ENCODE results near the gene CMSS1.

Gene CMSS1

DNA sequence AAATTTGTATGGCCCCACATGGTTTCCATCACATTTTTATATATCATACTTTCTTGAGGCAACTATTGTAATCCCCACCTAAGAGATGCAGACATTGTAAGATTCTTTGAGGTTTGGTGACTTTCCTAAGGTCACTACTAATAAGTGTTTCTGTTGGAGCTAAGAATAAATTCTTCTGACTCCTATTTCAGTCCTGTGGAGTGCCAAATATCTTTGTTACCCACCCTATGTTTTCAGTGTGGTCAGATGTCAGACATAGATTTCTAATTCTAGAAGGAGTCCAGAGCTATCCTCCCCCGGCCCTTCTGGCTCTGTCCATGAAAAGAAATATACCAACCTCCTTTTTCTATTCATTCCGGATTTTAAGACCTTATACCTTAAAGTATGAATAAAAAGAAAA lies 342.9 kb downstream of the CMSS1 start:
- no peak overlapping the region for H3K4me3 ChIP-seq (ENCODE audit: low read depth, low read length)

DNA sequence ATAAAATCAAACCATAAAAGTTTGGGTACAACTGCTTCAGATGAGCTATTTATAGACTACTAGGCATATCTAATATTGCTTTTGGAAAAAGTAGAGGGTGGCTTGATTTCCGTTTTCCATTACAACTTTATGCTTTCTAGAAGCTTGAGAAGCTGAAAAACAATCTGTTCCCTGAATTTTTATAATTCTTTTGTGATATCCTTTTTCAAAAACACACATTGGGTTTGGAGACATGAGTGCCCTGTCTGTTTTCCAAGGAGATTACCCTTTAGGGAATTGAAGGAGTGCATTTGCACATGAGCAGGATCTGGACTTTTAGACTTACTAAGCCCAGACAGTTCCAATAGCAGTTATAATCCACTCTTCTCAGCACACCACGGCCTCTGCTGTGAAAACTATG lies 346.1 kb downstream of the CMSS1 start:
- H3K4me3 ChIP-seq (ENCODE audit: low read depth, low read length), result no peak overlapping the region

- H3K4me3 ChIP-seq (ENCODE audit: low read depth, low read length), result no peak overlapping the region
Measured at GRCh38 chr3:100164743-100165142, 347.1 kb downstream of the CMSS1 start.

GRCh38 chr3:100165926-100166550 lies 348.4 kb downstream of the CMSS1 start:
- no peak overlapping the region for H3K4me3 ChIP-seq (ENCODE audit: low read depth, low read length)

GRCh38 chr3:100169201-100169920 lies 351.7 kb downstream of the CMSS1 start:
- no peak overlapping the region for H3K4me3 ChIP-seq (ENCODE audit: low read depth, low read length)

- no peak overlapping the region for H3K4me3 ChIP-seq (ENCODE audit: low read depth, low read length)
Measured at GRCh38 chr3:100170486-100170885, 352.8 kb downstream of the CMSS1 start.

DNA sequence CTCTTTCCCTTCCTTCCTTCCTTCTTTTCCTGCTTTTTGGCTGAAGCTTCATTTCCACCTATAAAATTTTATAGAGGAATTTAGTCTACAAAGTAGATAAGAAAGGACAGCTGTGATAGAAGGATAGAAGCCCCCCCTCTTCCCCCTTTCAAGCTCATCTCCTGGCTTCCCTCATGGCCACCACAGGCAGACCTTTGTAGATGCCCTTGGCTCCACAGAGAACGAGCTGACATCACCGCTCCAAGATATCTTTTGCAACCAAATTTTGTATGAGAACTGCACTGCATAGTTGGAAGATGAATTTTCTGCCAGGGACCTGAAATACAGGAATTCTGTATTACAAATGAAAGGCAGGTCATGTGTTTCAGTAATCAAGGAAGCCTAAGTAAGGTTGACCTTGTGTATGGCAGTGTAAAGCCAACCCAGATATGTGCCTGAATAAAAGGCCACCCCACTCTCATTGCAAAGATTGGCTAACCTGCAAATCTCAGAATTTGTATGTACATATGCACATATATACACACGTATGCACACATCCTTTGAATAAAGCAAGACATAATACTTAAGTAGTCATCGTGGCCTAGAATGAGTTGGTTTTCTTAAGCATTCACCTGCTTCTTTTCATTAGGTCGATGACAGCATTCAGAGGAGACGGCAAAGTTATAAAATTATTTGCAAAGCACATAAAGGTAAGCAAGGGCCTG lies 353.7 kb downstream of the CMSS1 start:
- H3K4me3 ChIP-seq (ENCODE audit: low read depth, low read length), result no peak overlapping the region

- no peak overlapping the region for H3K4me3 ChIP-seq (ENCODE audit: low read depth, low read length)
Measured at GRCh38 chr3:100173961-100174360, 356.3 kb downstream of the CMSS1 start.

GRCh38 chr3:100175637-100176280 lies 358.1 kb downstream of the CMSS1 start:
- H3K4me3 ChIP-seq (ENCODE audit: low read depth, low read length), result no peak overlapping the region

DNA sequence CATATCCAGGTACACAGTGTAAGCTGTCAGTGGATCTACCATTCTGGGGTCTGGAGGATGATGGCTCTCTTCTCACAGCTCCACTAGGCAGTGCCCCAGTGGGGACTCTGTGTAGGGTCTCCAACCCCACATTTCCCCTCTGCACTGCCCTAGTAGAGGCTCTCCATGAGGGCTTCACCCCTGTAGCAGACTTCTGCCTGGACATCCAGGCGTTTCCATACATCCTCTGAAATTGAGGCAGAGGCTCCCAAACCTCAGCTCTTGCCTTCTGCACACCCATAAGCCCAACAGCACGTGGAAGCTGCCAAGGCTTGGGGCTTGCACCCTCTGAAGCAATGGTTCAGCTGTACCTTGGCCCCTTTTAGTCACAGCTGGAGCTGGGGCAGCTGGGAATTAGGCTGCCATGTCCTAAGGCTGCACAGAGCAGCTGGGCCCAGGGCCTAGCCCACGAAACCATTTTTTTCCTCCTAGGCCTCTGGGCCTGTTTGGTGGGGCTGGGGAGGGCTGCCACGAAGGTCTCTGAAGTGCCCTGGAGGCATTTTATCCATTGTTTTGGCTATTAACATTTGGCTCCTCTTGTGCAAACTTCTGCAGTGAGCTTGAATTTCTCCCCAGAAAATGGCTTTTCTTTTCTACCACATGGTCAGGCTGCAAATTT lies 362.2 kb downstream of the CMSS1 start:
- no peak overlapping the region for H3K4me3 ChIP-seq (ENCODE audit: low read depth, low read length)

- no peak overlapping the region for H3K4me3 ChIP-seq (ENCODE audit: low read depth, low read length)
Measured at GRCh38 chr3:100183608-100184125, 366.0 kb downstream of the CMSS1 start.

DNA sequence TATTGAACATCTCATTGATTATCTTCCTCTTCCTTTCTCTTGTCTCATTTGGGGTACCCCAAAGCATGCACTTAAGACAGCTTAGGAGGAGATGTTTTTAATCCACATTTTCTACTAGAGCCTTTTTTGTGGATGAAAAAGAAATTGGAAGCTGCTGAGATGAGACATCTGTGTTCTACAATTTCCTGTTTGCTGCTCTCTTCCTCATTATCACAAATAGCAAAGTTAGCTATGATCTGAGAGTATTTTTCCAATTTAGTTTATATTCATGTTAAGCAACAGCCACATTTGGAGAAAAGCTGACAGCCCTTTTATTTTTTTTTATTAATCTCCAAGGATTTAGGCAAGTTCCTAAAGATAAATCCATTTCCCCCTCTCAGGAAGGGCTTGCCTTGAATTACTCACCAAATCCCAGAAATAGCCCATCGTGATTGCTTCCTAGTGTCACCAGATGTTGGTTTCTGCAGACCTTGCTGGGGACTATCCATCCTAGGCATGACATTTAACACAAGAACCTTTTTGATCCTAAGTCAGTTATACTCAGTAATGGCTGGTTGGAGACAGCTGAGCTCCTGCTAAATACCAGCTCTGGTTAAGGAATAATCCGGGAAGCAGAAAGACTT lies 367.4 kb downstream of the CMSS1 start:
- H3K4me3 ChIP-seq (ENCODE audit: low read depth, low read length), result no peak overlapping the region

DNA sequence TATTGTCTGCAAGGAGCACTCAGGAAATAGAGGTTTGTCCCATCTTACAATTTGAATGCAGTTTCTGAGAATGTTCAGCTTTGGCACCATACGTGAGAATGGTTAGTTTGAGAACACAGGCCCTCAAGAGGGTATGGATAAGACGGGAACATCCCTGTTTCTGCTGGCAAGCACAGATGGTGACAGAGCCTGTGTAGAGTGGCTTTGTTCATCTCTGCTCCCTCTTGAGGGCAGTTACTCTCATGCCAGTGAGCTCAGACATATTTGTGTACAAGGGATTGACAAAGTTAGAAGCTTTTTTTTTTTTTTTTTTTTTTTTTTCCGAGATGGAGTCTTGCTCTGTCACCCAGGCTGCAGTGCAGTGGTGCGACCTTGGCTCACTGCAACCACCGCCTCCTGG lies 368.2 kb downstream of the CMSS1 start:
- no peak overlapping the region for H3K4me3 ChIP-seq (ENCODE audit: low read depth, low read length)

DNA sequence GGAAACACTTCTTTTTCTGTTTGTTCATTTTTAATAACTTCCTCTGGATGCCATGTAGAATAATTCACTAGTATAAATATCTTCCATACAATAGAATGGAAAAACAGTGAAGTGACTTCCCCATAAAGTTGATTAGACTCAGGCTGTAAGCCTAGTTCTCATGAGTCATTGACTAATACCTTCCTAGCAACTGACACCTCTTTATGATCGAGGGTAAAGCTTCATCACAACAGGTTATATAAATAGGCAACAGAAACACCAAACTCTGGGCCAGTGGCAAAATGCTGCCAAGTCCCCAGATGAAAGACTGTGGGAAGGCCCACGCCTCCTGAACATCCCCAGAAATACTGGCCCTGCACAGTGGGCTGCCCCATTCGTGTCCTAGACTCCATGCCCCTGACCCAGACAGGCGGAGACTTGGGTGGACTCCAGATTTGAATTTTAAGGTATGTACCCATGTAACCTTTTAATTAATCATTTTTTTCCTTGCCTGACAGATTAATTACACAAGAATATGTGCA lies 371.8 kb downstream of the CMSS1 start:
- H3K4me3 ChIP-seq (ENCODE audit: low read depth, low read length), result no peak overlapping the region

DNA sequence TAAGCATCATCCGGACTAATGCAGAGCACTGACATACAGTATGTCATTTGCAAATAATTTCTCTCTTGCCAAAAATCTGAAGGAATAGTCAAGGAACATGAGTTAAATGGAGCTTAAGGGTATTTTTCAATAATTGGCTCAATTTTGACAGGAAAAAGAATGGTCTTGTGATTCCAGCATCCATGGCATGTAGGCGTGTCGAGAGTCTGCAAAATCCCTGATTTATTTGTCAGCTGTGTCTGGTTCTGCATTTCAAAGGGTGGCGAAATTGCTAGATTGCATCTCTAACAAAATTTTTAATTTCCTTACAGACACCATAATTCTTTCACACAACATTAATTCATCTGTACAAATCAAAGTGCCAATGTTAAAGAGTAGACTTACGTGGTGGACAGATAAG lies 377.7 kb downstream of the CMSS1 start:
- no peak overlapping the region for H3K4me3 ChIP-seq (ENCODE audit: low read depth, low read length)

DNA sequence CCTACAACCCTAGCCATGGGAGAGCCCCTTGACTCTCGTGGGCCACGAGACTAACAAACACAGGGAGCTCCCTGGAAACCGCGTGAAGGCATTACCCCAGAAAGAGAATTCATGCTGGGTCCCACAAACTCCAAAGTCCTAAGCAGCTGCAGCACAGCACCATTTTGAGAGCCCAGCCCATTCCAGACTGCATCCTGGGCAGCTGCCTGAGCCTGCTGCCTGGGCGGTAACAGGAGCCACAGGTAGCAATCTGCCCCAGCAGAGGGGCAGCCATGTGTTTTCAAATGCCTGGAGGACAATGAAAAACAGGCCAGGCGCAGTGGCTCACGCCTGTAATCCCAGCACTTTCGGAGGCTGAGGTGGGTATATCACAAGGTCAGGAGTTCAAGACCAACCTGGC lies 380.2 kb downstream of the CMSS1 start:
- no peak overlapping the region for H3K4me3 ChIP-seq (ENCODE audit: low read depth, low read length)

DNA sequence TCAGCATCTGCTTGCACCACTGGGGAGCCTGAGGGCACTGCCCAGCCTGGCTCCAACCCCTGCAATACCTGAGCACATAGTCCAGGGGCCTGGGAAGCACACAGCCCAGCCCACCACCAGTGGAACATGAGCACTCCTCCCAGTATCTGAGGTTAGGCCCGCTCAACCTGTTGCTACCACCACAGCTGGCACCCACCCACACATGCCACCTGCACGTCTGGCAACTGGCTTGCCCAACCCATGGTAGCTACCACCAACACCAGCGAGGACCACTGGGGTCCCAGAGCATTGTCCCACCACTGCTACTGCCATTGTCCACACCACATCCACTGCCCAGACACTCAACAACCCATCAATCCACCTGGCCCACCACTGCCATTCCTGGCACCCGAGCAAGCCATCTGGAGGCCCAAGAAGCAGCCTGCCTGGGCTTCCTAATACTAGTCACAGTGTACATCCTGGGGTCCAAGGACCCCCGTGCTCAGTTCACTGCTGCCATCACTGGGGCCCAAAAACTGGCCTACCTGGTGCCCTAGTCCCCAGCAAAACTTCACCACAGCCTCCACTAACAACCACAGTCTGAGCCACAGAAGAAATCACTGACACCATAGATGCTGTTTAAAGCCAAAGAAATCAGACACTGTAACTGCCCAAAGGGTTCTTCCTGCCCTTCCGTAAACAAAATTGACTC lies 381.1 kb downstream of the CMSS1 start:
- no peak overlapping the region for H3K4me3 ChIP-seq (ENCODE audit: low read depth, low read length)

DNA sequence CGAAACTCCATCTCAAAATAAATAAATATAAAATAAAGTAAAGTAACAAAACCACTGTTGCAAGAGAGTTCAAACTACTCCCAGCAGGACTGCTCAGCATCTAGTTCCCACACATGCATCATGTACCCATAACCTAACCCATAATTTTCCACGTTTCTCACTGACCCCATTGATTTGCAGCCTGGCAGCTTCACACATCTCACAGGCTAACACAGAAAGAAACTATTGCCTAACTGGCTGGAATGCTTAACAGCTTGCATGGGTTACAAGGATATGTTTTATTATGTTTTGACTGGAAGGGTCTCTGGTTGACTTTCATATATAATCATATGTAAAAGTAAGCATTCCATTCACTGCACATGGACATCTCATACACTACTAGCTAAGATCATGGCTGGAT lies 387.5 kb downstream of the CMSS1 start:
- no peak overlapping the region for H3K4me3 ChIP-seq (ENCODE audit: low read depth, low read length)

DNA sequence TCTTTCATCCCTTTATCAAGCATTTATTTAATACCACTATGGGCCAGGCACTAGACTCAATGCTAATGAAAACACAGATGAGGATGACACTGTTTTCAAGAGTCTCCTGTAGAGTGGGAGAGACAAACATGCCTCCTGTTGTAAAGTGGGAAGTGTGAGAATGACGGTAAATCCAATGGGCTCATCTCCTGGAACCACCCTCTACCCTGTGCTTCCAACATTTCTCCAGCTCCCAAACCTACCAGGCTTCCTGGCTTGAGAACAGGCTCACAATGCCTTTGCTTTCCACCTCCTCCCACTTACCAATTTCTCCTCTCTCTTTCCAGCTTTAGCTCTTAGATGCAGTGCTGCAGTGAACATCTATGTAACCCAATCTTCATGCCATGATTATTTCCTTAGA lies 389.0 kb downstream of the CMSS1 start:
- no peak overlapping the region for H3K4me3 ChIP-seq (ENCODE audit: low read depth, low read length)

DNA sequence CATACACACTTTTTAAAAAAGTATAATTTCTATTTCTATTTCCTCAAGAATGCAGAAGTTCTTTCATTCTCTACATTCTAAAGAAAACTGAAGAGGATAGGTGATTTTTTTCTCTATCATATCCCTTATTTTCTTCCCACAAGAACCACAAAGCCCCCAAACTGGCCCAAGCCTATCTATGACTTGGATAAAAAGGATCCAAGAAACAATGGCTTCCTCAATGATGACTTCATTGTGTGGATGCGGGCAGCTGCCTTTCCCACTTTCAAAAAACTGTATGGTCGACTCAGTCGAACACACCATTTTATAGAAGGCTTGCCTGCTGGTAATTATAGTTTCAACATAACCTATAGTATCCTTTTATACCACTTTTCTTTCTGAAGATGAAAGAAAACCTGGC lies 390.2 kb downstream of the CMSS1 start:
- no peak overlapping the region for H3K4me3 ChIP-seq (ENCODE audit: low read depth, low read length)
